T-helper 22 cell (primary cell): ENCODE data around the gene RAB22A.
"Not testable (repeated sequence)": the region's sequence is repeated elsewhere in the genome, so short reads cannot be mapped to it uniquely, and the experiment has no call there.

Experiments used
- DNase-seq: peaks from one replicate; pipeline ENCODE4 v3.0.0-alpha.2; 2020; ENCODE audit warnings: low read depth

Gene RAB22A

DNA sequence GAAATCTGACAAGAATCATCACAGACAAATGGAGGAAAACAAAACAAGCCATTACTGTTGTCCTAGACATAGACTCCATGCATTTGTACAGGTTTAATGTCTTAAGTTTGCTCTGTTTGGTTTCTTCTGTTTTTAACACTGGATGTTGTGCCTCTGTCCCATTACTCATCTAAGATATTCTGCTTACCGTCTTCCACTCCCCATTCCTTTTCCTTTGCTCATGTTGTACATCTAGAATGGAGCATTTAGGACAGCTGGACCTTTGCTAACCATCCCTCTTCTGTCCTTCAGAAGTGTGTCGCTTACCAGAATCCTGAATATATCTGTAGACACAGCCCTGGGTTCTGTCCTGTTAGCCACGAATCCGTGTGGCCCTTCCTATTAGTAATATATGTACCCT is 35.2 kb downstream of the RAB22A start:
- no peak for DNase-seq

DNA sequence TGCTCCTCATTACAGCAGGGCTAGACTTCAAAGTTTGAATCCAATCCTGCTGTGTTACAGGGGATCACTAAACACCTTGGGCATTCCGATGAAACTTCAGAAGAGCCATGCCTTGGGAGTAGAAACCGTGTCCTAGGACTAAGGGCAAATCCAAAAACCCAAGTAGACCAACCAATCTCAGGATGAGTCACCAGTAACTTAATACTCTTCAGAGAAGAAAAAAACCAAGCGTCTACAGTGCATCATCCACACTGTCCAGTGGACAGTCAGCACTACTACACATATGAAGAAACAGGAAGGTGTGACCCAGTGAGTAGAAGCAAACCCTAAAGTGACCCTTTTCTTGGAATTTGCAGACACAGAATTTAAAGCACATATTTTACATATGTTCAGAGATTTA is 40.1 kb downstream of the RAB22A start:
- DNase-seq, result no peak

- DNase-seq, result no peak
Measured at GRCh38 chr20:58352468-58352867, 43.0 kb downstream of the RAB22A start.

DNA sequence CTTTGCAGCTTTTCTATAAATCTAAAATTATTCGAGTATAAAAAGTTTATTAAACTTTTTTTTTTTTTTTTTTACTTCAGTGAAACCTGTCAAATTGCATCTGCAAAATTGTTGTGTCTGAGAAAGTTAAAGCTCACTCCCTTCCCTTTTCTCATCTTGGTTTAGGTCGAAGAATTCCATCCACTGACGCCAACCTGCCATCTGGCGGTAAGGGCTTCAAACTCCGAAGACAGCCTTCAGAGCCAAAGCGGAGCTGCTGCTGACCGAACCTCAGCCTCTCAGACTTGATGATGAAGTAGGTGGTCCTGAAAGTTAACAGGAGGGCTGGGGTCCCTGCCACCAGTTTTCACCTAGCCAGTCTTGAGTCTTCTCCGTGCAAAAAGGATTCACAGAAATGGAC is 49.9 kb downstream of the RAB22A start:
- DNase-seq, result no peak

DNA sequence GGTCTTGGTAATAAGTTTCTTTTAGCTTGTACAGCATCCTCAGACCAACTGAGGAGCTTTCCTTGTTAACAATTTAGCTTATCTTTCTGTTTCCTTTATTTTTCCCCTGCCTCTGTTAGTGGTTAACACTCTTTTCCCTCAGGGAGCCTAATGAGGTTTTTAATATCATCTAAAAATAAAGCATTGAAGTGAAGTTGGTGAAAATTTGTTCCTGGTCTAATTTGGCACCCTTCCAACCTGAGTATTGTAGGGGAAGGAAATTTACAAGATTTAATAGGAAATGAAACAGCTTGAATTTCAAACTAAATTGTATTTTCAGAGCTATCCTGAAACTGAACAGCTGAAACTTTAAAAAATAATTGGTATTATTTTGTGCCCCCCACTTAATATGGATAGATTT is 51.4 kb downstream of the RAB22A start:
- DNase-seq, result no peak

DNA sequence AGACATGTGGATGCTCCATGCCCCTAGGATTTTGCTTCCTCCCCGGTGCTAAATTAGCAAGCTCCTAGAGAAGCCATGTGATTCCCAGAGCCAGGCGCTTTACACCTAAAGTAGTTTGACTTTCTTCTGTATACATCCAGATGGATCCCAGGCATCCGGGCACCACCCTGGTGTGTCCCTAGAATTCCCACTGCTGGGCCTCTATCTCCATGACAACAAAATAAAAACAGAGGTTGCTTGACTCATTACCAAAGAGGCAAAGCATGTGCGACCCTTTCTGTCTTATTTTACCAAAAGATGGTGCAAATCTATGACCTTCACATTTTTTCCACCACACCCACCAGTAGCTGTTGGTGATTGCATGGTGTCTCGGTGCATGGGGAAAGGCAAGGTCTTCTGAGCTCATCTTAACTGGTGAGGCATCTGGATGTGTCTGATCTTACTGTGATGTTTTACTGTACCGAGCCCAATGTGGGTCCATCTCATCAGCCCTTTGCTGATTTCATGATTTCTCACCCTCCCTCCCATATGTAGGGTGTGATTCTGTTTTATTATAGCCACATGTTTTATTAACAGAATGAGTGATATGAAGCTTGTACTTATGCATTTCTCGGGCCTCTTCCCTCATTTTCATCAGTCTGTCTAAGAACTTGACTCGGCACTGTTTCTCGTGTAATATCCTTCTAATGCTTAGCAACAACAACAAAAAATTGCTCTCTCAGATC is 52.1 kb downstream of the RAB22A start:
- DNase-seq, result no peak

DNA sequence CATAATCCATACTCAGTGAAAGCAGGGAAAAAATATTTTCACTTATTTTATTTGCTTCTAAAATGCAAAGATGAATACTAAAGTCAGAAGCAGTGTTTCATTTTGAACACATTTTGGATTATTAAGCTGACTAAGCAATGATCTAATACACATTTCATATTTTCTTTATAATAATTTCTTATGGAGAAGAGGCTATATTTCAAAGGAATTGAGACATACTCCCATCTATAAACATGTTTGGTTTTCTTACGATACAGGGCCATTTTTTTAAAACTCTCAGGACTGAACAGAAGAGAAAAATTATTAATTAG is 52.6 kb downstream of the RAB22A start:
- no peak for DNase-seq

DNA sequence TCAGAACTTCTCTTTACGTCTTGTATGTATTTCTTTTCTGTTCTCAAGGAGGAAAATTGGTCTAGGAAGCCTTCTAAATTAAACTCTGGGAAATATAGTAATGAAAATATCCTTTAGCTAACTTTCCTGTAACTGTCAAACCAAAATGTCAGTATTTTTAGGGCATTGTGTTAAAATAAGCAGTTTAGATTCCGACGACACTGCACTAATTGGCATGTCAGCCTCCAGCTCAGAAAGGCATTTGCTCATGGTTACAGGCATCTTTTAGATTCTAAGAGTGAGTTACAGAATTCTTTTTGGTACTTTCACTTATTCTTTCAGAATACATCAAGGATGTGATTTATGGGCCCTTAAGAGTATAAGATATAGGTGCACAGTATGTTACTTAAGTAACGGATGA is 53.5 kb downstream of the RAB22A start:
- DNase-seq, result no peak

GRCh38 chr20:58366866-58367265 is 57.4 kb downstream of the RAB22A start:
- DNase-seq, result no peak

DNA sequence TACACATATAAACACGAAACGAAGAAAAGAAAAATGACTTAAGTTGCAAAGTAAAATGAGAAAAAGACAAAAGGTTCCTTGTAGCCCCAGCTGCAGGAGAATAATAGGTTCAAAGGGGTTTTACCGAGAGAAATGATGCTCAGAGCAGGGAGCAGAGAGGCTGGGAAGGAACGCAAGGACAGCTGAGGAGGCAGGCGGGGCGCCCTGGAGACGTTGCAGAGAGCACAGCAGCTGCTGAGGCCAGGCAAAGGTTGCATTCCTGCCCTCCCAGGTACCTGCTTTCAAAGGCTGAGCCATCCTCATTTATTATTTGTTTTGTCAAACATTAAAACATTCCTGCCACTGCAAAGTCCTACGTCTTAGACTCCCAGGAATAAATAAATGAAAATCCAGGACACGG is 63.3 kb downstream of the RAB22A start:
- DNase-seq, result no peak

DNA sequence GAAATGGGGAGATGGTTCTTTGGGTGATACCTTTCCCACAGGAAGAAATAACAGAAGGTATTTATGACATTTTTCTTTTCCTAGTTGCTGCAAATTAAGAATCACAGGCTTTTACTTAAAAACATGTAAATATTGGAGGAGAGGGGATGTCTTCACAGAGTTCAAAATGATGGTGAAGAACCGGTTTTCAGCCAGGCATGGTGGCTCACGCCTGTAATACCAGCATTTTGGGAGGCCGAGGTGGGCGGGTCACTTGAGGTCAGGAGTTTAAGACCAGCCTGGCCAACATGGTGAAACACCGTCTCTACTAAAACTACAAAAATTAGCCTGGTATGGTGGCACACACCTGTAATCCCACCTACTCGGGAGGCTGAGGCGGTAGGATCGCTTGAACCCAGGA is 63.8 kb downstream of the RAB22A start:
- DNase-seq, result not testable (repeated sequence)

DNA sequence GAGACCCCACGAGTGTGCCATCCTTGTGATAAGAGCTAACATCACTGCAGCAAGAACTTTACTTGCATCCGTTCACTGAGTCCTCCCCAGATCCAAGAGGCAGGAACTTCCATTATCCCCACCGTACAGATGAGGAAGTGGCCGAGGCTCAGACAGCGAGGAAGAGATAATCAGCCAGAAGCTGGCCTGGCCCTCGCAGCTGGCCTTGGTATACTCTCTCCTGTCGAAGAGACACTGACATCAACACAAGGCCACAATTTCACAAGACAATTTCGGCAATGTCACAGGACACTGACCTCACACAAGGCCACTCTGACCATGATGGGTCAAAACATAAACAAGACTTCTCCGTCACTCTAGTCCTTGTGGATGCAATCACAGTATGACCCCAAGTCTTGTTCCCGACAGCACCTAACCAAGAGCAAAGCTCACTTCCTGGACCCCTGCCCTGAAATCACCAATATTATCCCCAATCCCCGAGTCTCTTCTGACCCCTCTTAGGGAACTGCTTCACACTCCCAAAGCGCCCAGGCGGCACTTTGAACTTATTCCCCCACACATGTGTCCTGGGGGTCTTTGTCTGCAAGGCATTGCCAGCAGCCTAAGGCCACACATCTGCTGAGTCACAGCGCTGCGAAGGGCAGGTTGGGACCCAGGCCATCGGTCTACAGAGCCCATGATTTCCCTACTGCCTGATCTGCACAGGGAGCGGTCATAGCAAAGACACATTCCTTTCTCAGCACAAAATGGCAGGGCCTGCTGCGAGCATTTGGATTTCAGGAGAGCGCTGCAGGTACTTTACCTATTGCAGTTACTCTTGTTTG is 64.7 kb downstream of the RAB22A start:
- no peak for DNase-seq

DNA sequence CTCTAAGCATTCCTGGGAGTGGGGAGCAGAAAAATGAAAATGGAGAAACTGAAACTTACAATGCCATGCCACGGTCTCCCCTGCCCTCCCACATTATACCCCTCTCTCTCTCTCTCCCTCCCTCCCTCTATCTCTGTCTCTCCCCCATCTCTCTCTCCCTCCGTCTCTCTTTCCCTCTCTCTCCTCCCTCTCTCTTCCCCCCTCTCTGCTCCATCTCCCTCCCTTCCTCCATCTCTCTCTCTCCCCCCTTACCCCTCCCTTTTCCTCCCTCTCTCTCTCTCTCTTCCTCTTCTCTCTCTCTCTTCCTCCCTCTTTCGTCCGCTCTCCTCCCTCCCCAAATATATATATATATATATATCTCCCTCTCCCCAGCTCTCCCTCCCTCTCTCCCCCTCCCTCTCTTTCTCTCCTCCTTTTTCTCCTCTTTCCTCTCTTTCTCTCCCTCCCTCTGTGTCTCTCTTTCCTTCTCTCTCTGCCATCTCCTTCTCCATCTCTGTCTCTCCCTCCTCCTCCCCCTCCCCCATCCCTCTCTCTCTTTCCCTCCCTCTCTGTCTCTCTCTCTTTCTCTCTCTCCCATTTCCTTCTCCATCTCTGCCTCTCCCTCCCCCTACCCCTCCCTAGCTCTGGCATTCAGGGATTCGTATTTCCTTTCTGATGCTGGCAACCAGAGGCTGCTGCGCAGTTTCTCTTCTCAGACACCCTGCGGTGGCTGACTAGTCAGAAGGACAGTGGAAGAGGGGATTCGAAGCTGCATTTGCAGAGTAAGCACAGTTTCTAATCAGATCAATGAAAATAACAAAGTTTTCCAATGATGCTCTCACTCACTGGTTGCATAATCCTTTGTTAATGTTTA is 65.6 kb downstream of the RAB22A start:
- no peak for DNase-seq

DNA sequence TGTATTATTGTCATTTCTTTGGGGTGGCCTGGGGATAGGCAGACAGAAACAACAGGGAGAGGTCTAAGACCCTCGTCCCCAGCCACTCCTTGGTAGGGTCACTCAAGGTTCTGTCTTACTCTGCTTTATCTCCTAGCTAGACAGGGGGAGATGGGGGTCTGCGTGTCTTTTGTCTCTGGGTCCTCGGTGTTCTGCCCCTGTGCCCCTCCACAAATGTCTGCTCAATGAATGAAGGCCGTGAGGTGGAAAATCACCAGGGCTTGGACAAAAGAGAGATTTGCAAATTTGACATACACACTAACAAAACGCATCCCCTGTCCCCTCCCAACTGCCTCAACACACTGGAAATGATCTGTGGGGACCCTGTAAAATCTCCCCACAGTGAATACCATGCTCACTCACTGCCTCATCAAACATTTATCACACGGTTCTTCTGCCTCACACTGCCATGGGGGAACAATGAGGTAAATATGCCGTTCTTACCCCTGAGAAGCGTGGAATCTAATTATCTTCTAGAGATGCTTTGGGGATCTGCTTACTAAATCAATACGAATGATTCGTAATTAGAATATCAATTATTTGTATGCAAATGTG is 66.3 kb downstream of the RAB22A start:
- no peak for DNase-seq

DNA sequence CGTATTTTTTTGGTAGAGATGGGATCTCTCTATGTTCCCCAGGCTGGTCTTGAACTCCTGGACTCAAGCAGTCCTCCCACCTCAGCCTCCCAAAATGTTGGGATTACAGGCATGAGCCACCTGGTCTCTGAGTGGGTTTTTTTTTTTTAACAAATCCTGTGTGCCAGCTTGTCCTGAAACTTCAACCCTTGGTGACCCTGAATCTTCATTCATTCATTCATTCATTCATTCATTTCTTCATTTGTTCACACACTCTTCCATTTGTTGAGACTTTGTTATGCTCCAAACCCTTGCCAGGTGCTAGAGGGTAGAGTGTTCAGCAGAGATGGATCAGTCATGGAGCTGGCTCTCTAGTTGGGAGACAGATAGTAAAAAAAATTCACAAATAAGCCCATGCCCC is 67.5 kb downstream of the RAB22A start:
- DNase-seq, result no peak

DNA sequence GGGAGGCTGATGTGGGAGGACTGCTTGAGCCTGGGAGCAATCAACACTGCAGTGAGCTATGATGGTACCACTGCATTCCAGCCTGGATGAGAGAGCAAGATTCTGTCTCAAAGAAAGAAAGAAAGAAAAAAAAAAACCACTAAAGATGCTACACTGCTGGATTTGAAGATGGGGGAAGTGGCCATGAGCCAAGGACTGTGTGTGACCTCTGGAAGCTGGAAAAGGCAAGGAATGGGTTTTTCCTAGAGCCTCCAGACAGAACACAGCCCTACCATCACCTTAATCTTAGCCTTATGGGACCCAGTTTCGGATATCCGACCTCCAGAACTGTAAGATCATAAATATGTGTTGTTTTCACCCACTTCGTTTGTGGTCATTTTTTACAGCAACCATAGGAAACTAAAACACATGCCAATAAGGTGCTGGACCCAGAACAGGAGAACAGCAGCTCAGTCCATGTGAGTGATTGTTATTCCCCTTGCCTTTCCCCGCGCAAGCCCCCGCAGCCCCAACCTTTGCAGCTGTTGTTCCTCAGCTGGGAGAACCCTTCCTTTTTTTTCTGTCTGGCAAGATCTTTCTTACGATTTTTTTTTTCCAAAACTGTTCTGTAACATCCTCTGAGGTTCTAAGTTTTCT is 68.4 kb downstream of the RAB22A start:
- no peak for DNase-seq

GRCh38 chr20:58378704-58379103 is 69.2 kb downstream of the RAB22A start:
- no peak for DNase-seq

DNA sequence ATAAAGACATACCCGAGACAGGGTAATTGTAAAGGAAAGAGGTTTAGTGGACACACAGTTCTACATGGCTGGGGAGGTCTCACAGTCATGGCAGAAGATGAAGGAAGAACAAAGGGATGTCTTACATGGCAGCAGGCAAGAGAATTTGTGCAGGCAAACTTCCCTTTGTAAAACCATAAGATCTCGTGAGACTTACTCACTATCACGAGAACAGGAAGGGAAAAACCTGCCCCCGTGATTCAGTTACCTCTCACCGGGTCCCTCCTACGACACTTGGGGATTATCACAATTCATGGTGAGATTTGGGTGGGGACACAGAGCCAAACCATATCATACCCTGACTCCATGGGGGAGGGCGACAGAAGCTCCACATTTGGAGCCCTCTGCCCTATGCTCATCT is 72.1 kb downstream of the RAB22A start:
- DNase-seq, result no peak

DNA sequence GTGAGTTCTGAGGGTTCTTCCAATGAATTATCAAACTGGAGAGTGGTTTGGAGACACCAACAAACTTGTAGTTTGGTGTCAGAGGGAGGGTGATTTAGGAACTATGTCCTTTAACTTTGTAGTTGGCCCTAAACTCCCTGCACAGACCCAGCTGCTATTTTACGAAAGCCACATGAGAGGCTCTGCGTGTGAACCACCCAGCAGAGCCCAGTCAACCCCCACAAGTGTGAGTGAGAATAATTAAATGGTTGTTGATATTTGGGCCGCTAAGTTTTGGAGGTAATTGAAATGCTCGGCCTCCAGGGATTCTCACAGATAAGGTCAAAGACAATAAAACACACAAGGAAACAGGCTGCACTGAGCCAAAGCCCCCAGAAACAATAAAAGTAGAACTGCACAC is 72.6 kb downstream of the RAB22A start:
- DNase-seq, result no peak

GRCh38 chr20:58384821-58385220 is 75.3 kb downstream of the RAB22A start:
- DNase-seq, result no peak

DNA sequence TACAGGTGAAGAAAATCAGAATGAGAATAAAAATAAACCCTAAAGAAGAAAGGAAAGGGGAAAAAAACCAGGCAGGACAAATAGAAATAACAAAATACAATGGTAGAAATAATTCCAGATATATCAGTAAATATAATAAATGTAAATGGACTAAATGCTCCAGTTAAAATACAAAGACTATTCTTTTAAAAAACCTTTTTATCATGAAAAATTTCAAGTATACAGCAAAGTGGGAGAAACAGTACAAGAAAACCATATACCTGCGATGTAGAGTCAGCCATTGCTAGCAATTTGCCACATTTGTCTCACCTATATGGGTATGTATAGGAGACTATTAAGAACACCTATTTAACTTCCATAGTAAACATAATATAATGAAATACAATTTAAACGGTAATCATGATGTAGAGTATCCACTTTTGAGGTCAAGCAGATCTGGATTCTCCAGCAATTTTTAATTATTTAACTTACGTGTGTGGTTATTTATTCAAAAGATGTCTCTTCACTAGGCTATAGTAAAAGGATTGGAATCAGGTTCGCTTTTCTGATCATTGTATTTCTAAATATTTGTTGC is 78.6 kb downstream of the RAB22A start:
- DNase-seq, result no peak

- peak; percentile 91 for DNase-seq
Measured at GRCh38 chr20:58388882-58389323, 79.4 kb downstream of the RAB22A start, which contains the start of gene VAPB. Gene VAPB (plus strand): TSS chr20:58389229. CDS start chr20:58389460, 231 bp downstream.
